Measurements from ENCODE around the gene ENOX1. TPM values are rescaled to one million over a fixed set of nuclear protein-coding genes. Genes with fewer than 3 reads are reported as not detected.
A peak's percentile ranks its signal among the peaks of the same experiment; 100 is the strongest.

ENOX1 gene
- total RNA-seq, 2 donors from 2014 or later: not detected

DNA sequence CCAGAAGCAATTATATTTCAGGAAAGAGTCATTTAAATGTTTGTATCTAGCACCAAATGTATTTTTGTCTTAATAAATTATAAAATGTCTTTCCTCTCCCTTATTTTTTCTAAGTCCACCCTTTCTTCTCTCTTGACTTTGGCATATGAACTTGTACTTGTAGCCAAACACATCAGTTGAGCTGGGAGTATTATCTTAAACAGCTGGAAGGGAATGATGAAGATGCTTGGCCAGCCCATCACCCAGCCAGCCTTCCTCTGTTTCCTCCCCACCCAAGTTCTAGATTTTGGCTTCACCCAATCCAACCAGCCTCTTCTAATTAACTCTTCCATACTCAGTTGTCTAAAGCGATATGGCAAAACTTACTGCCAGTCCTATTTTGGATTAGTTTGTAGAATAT is 272.5 kb downstream of the ENOX1 start:
- Mint-ChIP-seq H3K27me3 (peaks cover 5% of the 10 kb centered on the region), H3K4me3 (no peak overlapping the region), H3K36me3 (ENCODE audit: low read depth) (no peaks in the 10 kb centered on the region), H3K27ac (no peak overlapping the region), H3K4me1 (no peaks in the 10 kb centered on the region)
- DNase-seq: no peak
- no peaks in the 10 kb centered on the region for H3K9me3 ChIP-seq (ENCODE audit: control insufficient read depth, low read length, poor library complexity, severe bottlenecking)
- no peak for ATAC-seq

DNA sequence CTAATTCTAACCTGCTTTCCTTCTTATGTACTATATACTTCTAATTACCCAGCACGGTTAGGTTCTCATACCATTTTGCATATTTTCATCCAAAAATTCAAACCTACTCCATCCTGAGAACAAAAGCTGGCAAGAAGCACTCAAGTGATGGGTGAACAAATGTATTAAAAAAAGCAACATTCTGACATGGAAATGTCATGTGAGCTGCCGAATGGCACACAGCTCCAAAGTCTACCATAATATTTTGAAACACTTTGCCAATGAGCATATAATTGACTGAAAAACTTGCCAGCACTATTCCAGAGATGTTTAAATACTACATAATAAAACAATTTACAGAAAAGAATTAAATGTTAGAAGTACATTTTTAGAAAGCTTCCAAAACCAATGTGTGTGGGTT is 274.6 kb downstream of the ENOX1 start:
- ATAC-seq: no peak
- no peak overlapping the region for H3K27ac Mint-ChIP-seq
- no peaks in the 10 kb centered on the region for H3K9me3 ChIP-seq (ENCODE audit: control insufficient read depth, low read length, poor library complexity, severe bottlenecking)

DNA sequence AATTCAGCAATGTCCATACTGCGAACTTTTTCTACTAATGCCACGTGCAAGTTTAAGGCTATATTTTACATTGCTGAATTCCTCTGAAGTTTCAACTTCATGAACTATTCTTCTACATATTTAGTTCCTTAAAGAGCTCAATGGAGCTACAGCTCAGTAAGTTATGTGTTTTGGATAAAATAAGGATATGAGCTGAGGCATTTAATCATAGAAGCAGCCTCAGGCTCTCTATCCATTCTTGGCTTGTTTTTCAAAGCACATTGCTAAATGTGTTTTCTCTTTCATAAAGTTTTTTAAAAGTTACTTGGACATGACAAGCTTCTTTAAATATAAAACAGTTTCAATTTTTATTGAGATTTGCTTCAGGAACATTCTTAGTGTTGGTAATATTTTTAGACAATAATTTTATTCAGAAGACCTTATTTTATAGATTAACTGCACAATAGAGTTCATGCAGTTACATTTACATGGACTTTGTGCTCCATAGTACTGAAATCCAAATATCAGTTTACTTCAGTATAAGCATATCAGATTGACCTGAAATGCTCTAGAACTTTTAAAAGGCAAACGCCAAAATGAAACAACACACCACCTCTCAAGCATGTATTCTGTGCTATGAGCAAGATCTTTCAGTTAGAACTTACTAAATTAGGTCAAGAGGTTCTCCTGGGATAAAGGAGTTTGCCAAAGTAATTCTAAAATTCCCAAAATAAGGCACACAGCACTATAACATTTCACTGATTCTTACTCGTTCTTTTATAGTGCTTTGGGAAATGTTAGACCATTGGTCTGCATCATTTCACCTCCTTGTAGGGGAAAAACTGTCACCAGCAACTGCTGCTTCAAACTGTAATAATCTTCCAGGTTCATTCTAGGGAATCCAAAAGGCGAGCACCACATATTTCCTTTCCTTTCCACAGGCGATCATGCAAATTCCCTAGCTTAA is 275.5 kb downstream of the ENOX1 start:
- no peaks in the 10 kb centered on the region for H3K4me1 Mint-ChIP-seq
- ATAC-seq: no peak
- H3K27ac Mint-ChIP-seq: no peak overlapping the region
- no peak for DNase-seq
- H3K36me3 Mint-ChIP-seq (ENCODE audit: low read depth): no peaks in the 10 kb centered on the region
- no peaks in the 10 kb centered on the region for H3K9me3 ChIP-seq (ENCODE audit: control insufficient read depth, low read length, poor library complexity, severe bottlenecking)
- H3K27me3 Mint-ChIP-seq: peaks cover 5% of the 10 kb centered on the region
- no peak overlapping the region for H3K4me3 Mint-ChIP-seq

More for the DNA sequence above, 274.6 kb downstream of the ENOX1 start:
- Mint-ChIP-seq H3K4me1 (no peaks in the 10 kb centered on the region), H3K4me3 (no peak overlapping the region), H3K27me3 (peaks cover 5% of the 10 kb centered on the region), H3K36me3 (ENCODE audit: low read depth) (no peaks in the 10 kb centered on the region)
- DNase-seq: no peak

DNA sequence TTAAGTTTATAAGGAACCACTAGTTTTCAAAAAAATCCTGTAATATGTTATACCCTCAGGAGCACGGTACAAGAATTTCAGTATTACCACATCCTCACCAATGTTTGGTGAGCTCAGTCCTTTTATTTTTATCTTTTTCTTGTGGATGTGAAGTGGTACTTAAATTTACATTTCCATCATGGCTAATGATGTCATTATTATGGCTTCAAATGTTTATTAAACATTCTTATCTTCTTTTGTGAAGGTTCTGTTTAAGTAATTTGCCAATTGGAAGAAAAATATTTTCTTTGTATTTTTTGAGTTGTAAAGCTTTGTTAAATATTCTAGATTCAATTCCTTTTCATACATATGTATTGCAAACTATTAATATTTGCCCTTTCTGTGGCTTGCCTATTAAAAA is 291.0 kb downstream of the ENOX1 start:
- H3K27me3 Mint-ChIP-seq: peaks cover 15% of the 10 kb centered on the region
- H3K4me1 Mint-ChIP-seq: no peaks in the 10 kb centered on the region
- H3K36me3 Mint-ChIP-seq (ENCODE audit: low read depth): no peaks in the 10 kb centered on the region
- no peak for DNase-seq
- ATAC-seq: no peak
- no peaks in the 10 kb centered on the region for H3K9me3 ChIP-seq (ENCODE audit: control insufficient read depth, low read length, poor library complexity, severe bottlenecking)
- no peak overlapping the region for H3K27ac Mint-ChIP-seq
- no peak overlapping the region for H3K4me3 Mint-ChIP-seq

- no peaks in the 10 kb centered on the region for H3K9me3 ChIP-seq (ENCODE audit: control insufficient read depth, low read length, poor library complexity, severe bottlenecking)
- DNase-seq (no peak), ATAC-seq (no peak)
- H3K36me3 Mint-ChIP-seq (ENCODE audit: low read depth): no peaks in the 10 kb centered on the region
- H3K4me1 Mint-ChIP-seq: no peaks in the 10 kb centered on the region
- H3K4me3 Mint-ChIP-seq: no peak overlapping the region
- no peak overlapping the region for H3K27ac Mint-ChIP-seq
- peaks cover 15% of the 10 kb centered on the region for H3K27me3 Mint-ChIP-seq
These were observed 292.6 kb downstream of the ENOX1 start for GRCh38 chr13:43494206-43494605.

DNA sequence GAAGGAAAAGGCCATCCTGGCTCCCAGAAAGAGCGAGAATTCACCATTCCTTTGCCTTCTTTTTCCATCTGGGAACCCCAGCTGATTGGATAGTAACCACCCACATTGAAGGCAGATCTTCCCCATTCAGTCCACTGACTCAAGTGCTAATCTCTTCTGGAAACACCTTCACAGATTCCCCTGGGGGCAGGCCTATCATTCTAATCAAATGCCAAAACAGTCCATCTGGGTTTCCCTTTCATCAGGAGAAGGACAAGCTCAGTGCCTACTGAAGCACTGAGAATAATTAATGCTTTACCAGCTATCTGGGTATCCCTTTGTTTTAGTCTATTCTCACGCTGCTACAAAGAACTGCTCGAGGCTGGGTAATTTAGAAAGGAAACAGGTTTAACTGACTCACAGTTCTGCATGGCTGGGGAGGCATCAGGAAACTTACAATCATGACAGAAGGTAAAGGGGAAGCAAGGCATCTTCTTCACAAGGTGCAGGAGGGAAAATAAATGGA is 293.2 kb downstream of the ENOX1 start:
- Mint-ChIP-seq H3K4me1 (no peaks in the 10 kb centered on the region), H3K36me3 (ENCODE audit: low read depth) (no peaks in the 10 kb centered on the region), H3K27me3 (peaks cover 14% of the 10 kb centered on the region), H3K27ac (no peak overlapping the region), H3K4me3 (no peak overlapping the region)
- no peak for ATAC-seq
- DNase-seq: no peak
- no peaks in the 10 kb centered on the region for H3K9me3 ChIP-seq (ENCODE audit: control insufficient read depth, low read length, poor library complexity, severe bottlenecking)

GRCh38 chr13:43492745-43493144 is 294.0 kb downstream of the ENOX1 start:
- H3K36me3 Mint-ChIP-seq (ENCODE audit: low read depth): no peaks in the 10 kb centered on the region
- no peaks in the 10 kb centered on the region for H3K4me1 Mint-ChIP-seq
- H3K9me3 ChIP-seq (ENCODE audit: control insufficient read depth, low read length, poor library complexity, severe bottlenecking): no peaks in the 10 kb centered on the region
- no peak overlapping the region for H3K27ac Mint-ChIP-seq
- H3K4me3 Mint-ChIP-seq: no peak overlapping the region
- no peak for ATAC-seq
- DNase-seq: no peak
- peaks cover 7% of the 10 kb centered on the region for H3K27me3 Mint-ChIP-seq

- DNase-seq: no peak
- Mint-ChIP-seq H3K4me1 (no peaks in the 10 kb centered on the region), H3K27ac (no peak overlapping the region), H3K4me3 (no peak overlapping the region), H3K36me3 (ENCODE audit: low read depth) (no peaks in the 10 kb centered on the region), H3K27me3 (peaks cover 7% of the 10 kb centered on the region)
- ATAC-seq: no peak
- H3K9me3 ChIP-seq (ENCODE audit: control insufficient read depth, low read length, poor library complexity, severe bottlenecking): no peaks in the 10 kb centered on the region
These were observed 294.5 kb downstream of the ENOX1 start for GRCh38 chr13:43492311-43492710.

- H3K4me3 Mint-ChIP-seq: no peak overlapping the region
- H3K27me3 Mint-ChIP-seq: peaks cover 3% of the 10 kb centered on the region
- no peak for ATAC-seq
- no peaks in the 10 kb centered on the region for H3K9me3 ChIP-seq (ENCODE audit: control insufficient read depth, low read length, poor library complexity, severe bottlenecking)
- H3K4me1 Mint-ChIP-seq: peaks cover 4% of the 10 kb centered on the region
- no peak overlapping the region for H3K27ac Mint-ChIP-seq
- H3K36me3 Mint-ChIP-seq (ENCODE audit: low read depth): no peaks in the 10 kb centered on the region
- DNase-seq: no peak
These were observed 297.5 kb downstream of the ENOX1 start for GRCh38 chr13:43489233-43489632.

DNA sequence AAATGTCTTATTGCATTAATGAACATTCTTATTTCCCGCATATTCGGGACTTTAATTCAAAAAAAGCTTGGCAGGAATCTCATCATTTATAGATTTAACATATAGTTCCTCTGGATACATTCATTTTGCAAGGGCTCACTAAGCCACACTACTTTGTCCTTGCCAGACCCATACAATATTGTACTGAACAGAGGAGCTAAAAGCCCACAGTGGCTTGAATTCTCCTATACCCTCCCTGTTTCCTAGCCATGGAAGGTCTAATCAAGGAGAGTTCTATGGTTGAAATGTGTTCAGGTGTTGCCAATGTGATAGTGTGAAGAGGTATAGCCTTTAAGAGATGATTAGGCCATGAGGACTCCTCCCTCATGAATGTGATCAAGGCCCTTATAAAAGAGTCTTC is 298.9 kb downstream of the ENOX1 start:
- ATAC-seq (no peak), DNase-seq (no peak)
- Mint-ChIP-seq H3K27ac (no peak overlapping the region), H3K4me3 (no peak overlapping the region), H3K27me3 (no peaks in the 10 kb centered on the region), H3K36me3 (ENCODE audit: low read depth) (no peaks in the 10 kb centered on the region), H3K4me1 (peaks cover 8% of the 10 kb centered on the region)
- H3K9me3 ChIP-seq (ENCODE audit: control insufficient read depth, low read length, poor library complexity, severe bottlenecking): no peaks in the 10 kb centered on the region

- Mint-ChIP-seq H3K4me3 (no peak overlapping the region), H3K27me3 (no peaks in the 10 kb centered on the region), H3K36me3 (ENCODE audit: low read depth) (no peaks in the 10 kb centered on the region), H3K4me1 (peaks cover 8% of the 10 kb centered on the region), H3K27ac (no peak overlapping the region)
- DNase-seq: no peak
- no peaks in the 10 kb centered on the region for H3K9me3 ChIP-seq (ENCODE audit: control insufficient read depth, low read length, poor library complexity, severe bottlenecking)
- ATAC-seq: no peak
These were observed 299.3 kb downstream of the ENOX1 start for GRCh38 chr13:43487461-43487860.

DNA sequence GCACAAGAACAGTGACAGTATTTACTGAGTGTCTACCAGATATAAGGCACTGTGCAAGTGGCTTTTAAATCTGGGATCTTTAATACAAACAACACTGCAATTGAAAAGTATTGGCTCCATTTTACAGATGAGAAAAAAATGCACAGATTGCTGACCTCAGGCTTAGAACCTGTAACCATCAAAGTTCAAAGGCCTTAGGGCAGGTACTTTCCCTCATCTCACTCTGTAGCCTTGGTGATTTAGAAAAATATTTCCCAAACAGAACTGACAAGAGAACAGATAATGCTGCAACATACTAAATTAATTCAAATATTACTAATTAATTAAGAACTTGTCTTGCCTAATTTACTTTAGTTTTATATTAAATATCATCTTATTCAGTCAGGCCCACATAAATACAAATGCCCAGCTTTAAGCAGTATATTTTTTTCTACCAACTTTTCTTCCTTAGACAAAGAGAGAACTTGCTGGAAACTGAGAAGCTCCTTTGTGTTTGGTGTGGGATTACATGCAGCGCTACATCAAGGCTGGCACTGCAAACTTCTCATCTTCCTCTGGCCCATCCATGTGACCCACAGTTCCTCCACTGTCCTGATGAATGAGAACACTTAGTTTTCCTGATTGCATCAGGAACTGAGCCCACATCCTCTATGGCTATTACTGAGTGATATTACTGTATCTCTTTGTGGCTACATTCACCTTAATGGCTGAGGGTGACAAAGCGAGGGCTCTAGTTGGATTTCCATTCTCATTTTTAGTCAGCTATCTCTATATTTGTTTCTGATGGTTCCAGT is 302.1 kb downstream of the ENOX1 start:
- DNase-seq: no peak
- H3K9me3 ChIP-seq (ENCODE audit: control insufficient read depth, low read length, poor library complexity, severe bottlenecking): no peaks in the 10 kb centered on the region
- H3K4me1 Mint-ChIP-seq: peaks cover 8% of the 10 kb centered on the region
- ATAC-seq: peak; percentile 84
- peak overlapping the region; percentile 16 for H3K27ac Mint-ChIP-seq
- H3K4me3 Mint-ChIP-seq: no peak overlapping the region
- no peaks in the 10 kb centered on the region for H3K36me3 Mint-ChIP-seq (ENCODE audit: low read depth)
- H3K27me3 Mint-ChIP-seq: no peaks in the 10 kb centered on the region

- ATAC-seq (no peak), DNase-seq (no peak)
- no peaks in the 10 kb centered on the region for H3K27me3 Mint-ChIP-seq
- no peaks in the 10 kb centered on the region for H3K9me3 ChIP-seq (ENCODE audit: control insufficient read depth, low read length, poor library complexity, severe bottlenecking)
- no peak overlapping the region for H3K4me3 Mint-ChIP-seq
- H3K36me3 Mint-ChIP-seq (ENCODE audit: low read depth): no peaks in the 10 kb centered on the region
- peaks cover 8% of the 10 kb centered on the region for H3K4me1 Mint-ChIP-seq
- H3K27ac Mint-ChIP-seq: peak overlapping the region; percentile 16
These were observed 302.8 kb downstream of the ENOX1 start for GRCh38 chr13:43483930-43484329.

Measured in T-helper 17 cell (primary cell).